GM10248 (cell line): ENCODE measurements around the gene COG3.

Experiments used
- CTCF ChIA-PET: fragments of 300-600 bp; sonication (Branson Sonifier 250); formaldehyde crosslinking; extraction: SDS; loops from one replicate; lab custom pipeline; 2021; ENCODE audit warnings: antibody characterized with exemption; lab: Yijun Ruan, JAX
- POLR2A ChIA-PET: fragments of 350-650 bp; sonication (Branson Sonifier 250); formaldehyde crosslinking; extraction: SDS; loops from one replicate; lab custom pipeline; 2020; ENCODE audit warnings: antibody characterized with exemption; lab: Yijun Ruan, JAX
- DNase-seq: peaks from one replicate; pipeline ENCODE4 v3.0.0; 2012; ENCODE audit errors: extremely low spot score
- CTCF ChIP-seq: IDR thresholded peaks from 2 replicates; pipeline ENCODE4 v1.5.1; 2012; ENCODE audit warnings: mild to moderate bottlenecking, low read depth; ENCODE audit errors: extremely low read depth, missing control alignments, control extremely low read depth

Gene COG3

DNA sequence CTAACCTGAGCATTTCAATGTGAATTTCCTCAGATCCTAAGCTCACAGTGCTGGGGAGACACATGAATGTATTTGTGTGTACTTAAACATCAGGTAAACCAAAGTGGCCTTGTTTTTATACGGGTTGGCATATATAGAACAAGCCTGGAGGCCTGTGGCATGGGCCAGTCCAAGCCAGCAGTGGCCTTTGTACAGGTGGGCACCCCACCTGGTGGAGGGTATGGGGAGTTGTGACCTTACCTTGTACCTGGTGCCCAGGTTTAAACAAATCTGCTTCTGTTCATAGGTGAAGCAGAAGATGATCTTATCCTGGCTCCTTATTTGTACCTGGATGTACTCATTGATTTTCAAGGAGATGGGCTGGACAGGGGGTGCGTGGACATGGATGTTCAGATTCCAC is 79.8 kb downstream of the COG3 start:
- ChIA-PET CTCF (interaction anchor here (1.0 to 1.5 kb wide), 3 partner anchors 15 to 32 kb away, joined by 3 to 5 read pairs (median 3); no protein-coding TSS in a partner anchor), POLR2A (no interaction called here)
- no peak for TF ChIP-seq CTCF
- DNase-seq, result no peak

DNA sequence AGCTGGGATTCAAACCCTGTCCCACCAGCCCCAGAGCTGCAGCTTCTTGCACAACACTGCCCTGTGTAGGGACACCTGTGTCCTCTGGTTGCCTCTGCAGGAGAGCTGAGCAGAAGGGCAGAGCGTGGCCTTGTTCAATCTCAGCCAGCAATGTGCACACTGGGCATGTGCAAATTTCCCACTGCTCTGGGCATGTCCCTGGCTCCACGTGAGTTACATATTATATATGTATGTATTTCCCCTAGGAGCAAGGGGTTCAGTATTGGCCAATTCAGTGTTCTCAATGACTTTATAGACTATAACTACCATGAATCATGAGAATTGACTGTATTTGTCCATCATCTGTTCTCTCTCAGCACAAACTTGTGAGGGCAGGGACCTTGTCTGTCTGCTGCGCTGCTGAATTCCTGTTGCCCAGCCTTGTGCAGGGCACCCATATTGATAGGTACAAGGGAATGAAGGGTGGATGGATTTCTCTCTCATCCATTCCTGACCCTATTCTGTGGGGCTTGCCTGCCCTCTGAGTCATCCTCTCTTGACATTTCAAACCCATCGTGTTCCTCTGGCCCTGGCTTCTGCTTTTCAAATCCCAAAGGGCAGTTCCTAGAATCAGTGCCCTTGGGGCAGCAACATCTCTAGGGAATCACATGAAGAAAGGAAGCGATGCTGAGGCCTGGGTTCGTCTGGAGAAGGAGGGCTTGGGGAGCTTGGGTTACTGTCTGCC is 81.1 kb downstream of the COG3 start:
- POLR2A ChIA-PET, result interaction anchor here (0.6 kb wide), 1 partner anchor 20 kb away, joined by 3 read pairs; no protein-coding TSS in a partner anchor

GRCh38 chr13:45546410-45546765 is 81.6 kb downstream of the COG3 start:
- ChIA-PET POLR2A (no interaction called here), CTCF (no interaction called here)

More for the DNA sequence above, 81.1 kb downstream of the COG3 start:
- CTCF ChIA-PET, result no interaction called here
- DNase-seq, result no peak
- TF ChIP-seq CTCF, result no peak

DNA sequence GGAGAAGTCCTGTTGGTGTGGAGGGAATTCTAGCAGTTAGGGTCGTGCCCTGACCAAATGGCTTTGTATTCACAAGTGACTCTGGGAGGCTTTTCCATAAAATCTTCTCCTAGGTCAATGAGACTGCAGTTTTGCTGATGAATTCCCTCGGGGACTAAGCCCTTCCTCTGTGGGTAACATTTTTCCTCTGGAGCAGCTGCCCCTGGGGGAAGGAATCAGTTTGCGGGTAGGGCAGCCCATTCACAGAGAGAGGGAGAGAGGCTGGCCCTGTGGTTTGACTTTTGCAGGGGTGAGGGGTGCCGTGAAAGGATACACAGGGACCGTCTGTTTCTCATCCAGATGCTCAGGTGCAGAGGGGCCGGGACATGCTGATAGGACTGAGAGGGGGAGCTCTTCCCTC is 83.5 kb downstream of the COG3 start:
- POLR2A ChIA-PET, result no interaction called here
- CTCF ChIA-PET, result no interaction called here
- no peak for DNase-seq
- no peak for TF ChIP-seq CTCF

More at GRCh38 chr13:45546410-45546765, 81.6 kb downstream of the COG3 start:
- TF ChIP-seq CTCF, result no peak
- DNase-seq, result no peak

GRCh38 chr13:45554604-45555109 is 89.9 kb downstream of the COG3 start:
- no peak for TF ChIP-seq CTCF
- no peak for DNase-seq
- CTCF ChIA-PET, result interaction anchor here (1.0 kb wide), 1 partner anchor 9 kb away, joined by 3 read pairs; no protein-coding TSS in a partner anchor
- POLR2A ChIA-PET, result no interaction called here

GRCh38 chr13:45564133-45564776 is 99.5 kb downstream of the COG3 start:
- no peak for TF ChIP-seq CTCF
- ChIA-PET POLR2A (no interaction called here), CTCF (interaction anchor here (1.3 to 1.6 kb wide), 2 partner anchors 10 to 15 kb away, joined by 3 read pairs; no protein-coding TSS in a partner anchor)
- no peak for DNase-seq
